ENCODE data around the gene KCNMA1. TPM values are rescaled to one million over a fixed set of nuclear protein-coding genes. Genes with fewer than 3 reads are reported as not detected.

KCNMA1 gene
- total and polyA plus RNA-seq, 10 of the 15 experiments (the other 5 are each of a cell fraction or from before 2014, with no cell fraction given): 8.5 to 77.0 (median 21.3) TPM

GRCh38 chr10:76977046-76977445, 660.6 kb downstream of the KCNMA1 start:
- TF ChIP-seq TCF12 (IDR thresholded peaks at IDR 0.05; ENCODE audit: low read depth, low read length) (no peak), IKZF2 (IDR thresholded peaks at IDR 0.05) (no peak), GATAD2B (conservative IDR thresholded peaks at IDR 0.05; ENCODE audit: low read depth) (no peak), PAX8 (IDR thresholded peaks at IDR 0.05) (no peak), ELK1 (IDR thresholded peaks at IDR 0.05; ENCODE audit: low read depth, low read length) (no peak), ZNF207 (IDR thresholded peaks at IDR 0.05; ENCODE audit: borderline replicate concordance) (no peak), ZBED1 (IDR thresholded peaks at IDR 0.05; ENCODE audit: borderline replicate concordance) (no peak), SMAD5 (IDR thresholded peaks at IDR 0.05; ENCODE audit: low read depth) (no peak), NFIC (IDR thresholded peaks at IDR 0.05; ENCODE audit: low read depth, low read length) (no peak), SREBF2 (IDR thresholded peaks at IDR 0.05; ENCODE audit: low read length) (no peak), NFYA (IDR thresholded peaks at IDR 0.05; ENCODE audit: borderline replicate concordance, low read depth, low read length) (no peak)
- H3K27ac ChIP-seq (ENCODE audit: control insufficient read depth, insufficient read depth): no peak overlapping the region
- CTCF ChIA-PET: interaction anchor here (2.0 kb wide), 1 partner anchor 30 kb away, joined by 4 read pairs; no protein-coding TSS in a partner anchor

More at GRCh38 chr10:76977046-76977445, 660.6 kb downstream of the KCNMA1 start:
- H3K4me1 ChIP-seq (ENCODE audit: control insufficient read depth, insufficient read depth, low read length): no peaks in the 10 kb centered on the region
- H3K36me3 ChIP-seq (ENCODE audit: control insufficient read depth in 2 of 2, insufficient read depth in 2 of 2, low read length in 1 of 2): no peaks in the 10 kb centered on the region
- WGBS (ENCODE audit: insufficient coverage, insufficient replicate concordance, low lambda C conversion rate, missing lambda C conversion rate): 59% methylated on average over 3 of the region's 3 CpGs
- H2AFZ ChIP-seq (ENCODE audit: control insufficient read depth, low read depth, low read length): no peak overlapping the region
- SMC1A ChIA-PET (ENCODE audit: uncharacterized antibody, unreplicated experiment): no interaction called here
- in situ Hi-C loops (cut with MboI) (no loop called here), intact Hi-C loops (cut with micrococcal nuclease; ENCODE audit: unreplicated experiment) (no loop called here)
- BruUV-seq (replicated peaks): no TSS peak
- H3K4me2 ChIP-seq (ENCODE audit: control insufficient read depth, insufficient read depth): no peak overlapping the region
- no peak overlapping the region for H3K4me3 ChIP-seq
- H3K79me2 ChIP-seq (ENCODE audit: control insufficient read depth, insufficient read depth, low read length): no peaks in the 10 kb centered on the region
- ATAC-seq (no peak), DNase-seq (ENCODE audit: low read depth, low spot score) (no peak), FAIRE-seq (no peak)
- H3K9ac ChIP-seq (ENCODE audit: control insufficient read depth, insufficient read depth, low read length): no peak overlapping the region
- H3K27me3 ChIP-seq (replicated peaks in 1 of 2; ENCODE audit: control insufficient read depth in 2 of 2, insufficient read depth in 2 of 2, low read length in 1 of 2): no peaks in the 10 kb centered on the region; a peak in 1 of 4 replicates
- H4K20me1 ChIP-seq (ENCODE audit: control insufficient read depth, insufficient read depth): no peaks in the 10 kb centered on the region
- RAD21 ChIA-PET (ENCODE audit: unreplicated experiment): no interaction called here
- POLR2A ChIA-PET: no interaction called here
- no peaks in the 10 kb centered on the region for H3K9me3 ChIP-seq (replicated peaks; ENCODE audit: control insufficient read depth, insufficient read depth, low read length)
